Epithelial cell of proximal tubule (primary cell): ENCODE data around the gene FOXC2. TPM values are rescaled to one million over a fixed set of nuclear protein-coding genes. Genes with fewer than 3 reads are reported as not detected.
A peak's percentile ranks its signal among the peaks of the same experiment; 100 is the strongest.

Experiments
- DNase-seq: peaks from one replicate; pipeline ENCODE4 v3.0.0-alpha.2; 2011; ENCODE audit warnings: low read depth
- H3K4me3 ChIP-seq: 2 replicates; pipeline ENCODE4 v1.5.1; 2011; ENCODE audit warnings: low read depth, mild to moderate bottlenecking, low read length
- total RNA-seq: library from RNA; depleted of rRNA; stranded (reverse); fragments of >200 nt; gene quantifications from 2 replicates; pipeline ENCODE4 v1.2.3, GENCODE V29; 2015
- TF ChIP-seq, protein P1 (sequence below): conservative IDR thresholded peaks from 2 replicates; pipeline ENCODE4 v1.5.1; 2012; ENCODE audit warnings: low read depth, mild to moderate bottlenecking, low read length

The FOXC2 gene
- 26.5 and 30.1 TPM in 2 replicates for total RNA-seq

DNA sequence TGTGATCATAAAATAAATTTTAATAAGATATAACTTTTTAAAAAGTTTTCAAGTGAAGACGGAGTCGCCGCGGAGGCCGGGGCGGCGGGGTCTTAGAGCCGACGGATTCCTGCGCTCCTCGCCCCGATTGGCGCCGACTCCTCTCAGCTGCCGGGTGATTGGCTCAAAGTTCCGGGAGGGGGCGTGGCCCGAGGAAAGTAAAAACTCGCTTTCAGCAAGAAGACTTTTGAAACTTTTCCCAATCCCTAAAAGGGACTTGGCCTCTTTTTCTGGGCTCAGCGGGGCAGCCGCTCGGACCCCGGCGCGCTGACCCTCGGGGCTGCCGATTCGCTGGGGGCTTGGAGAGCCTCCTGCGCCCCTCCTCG, at the start of gene FOXC2:
FOXC2 (plus strand) TSS at position 229 of the 365 bp plus-strand sequence. CDS start 507 bp downstream, outside the sequence.
- TF ChIP-seq, protein P1, sequence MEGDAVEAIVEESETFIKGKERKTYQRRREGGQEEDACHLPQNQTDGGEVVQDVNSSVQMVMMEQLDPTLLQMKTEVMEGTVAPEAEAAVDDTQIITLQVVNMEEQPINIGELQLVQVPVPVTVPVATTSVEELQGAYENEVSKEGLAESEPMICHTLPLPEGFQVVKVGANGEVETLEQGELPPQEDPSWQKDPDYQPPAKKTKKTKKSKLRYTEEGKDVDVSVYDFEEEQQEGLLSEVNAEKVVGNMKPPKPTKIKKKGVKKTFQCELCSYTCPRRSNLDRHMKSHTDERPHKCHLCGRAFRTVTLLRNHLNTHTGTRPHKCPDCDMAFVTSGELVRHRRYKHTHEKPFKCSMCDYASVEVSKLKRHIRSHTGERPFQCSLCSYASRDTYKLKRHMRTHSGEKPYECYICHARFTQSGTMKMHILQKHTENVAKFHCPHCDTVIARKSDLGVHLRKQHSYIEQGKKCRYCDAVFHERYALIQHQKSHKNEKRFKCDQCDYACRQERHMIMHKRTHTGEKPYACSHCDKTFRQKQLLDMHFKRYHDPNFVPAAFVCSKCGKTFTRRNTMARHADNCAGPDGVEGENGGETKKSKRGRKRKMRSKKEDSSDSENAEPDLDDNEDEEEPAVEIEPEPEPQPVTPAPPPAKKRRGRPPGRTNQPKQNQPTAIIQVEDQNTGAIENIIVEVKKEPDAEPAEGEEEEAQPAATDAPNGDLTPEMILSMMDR: no peak

DNA sequence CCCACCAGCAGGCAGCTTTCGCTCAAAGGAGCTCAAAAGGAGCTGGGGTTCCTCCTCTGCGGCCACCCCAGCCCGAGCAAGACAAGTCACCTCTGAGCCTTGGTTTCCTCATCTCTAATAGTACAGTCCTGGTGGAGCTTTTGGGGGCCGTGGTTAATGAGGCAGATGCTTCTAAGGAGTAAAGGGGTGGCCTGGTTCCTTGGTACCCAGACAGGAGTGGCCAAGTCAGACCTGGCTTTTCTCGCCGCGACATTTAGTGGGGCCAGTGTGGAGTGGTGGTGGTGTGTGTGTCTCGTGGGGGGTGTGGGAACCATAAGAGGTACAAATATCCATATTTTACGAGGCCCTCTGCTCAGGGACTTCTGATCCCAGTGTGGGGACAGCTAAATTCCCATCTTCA, 49.6 kb upstream of the FOXC2 start:
- no peak overlapping the region for H3K4me3 ChIP-seq
- TF ChIP-seq, protein P1: no peak
- DNase-seq: no peak

More for the DNA sequence above, at the start of gene FOXC2:
- DNase-seq: no peak
- H3K4me3 ChIP-seq: peak within 1 kb of the TSS; percentile 53

DNA sequence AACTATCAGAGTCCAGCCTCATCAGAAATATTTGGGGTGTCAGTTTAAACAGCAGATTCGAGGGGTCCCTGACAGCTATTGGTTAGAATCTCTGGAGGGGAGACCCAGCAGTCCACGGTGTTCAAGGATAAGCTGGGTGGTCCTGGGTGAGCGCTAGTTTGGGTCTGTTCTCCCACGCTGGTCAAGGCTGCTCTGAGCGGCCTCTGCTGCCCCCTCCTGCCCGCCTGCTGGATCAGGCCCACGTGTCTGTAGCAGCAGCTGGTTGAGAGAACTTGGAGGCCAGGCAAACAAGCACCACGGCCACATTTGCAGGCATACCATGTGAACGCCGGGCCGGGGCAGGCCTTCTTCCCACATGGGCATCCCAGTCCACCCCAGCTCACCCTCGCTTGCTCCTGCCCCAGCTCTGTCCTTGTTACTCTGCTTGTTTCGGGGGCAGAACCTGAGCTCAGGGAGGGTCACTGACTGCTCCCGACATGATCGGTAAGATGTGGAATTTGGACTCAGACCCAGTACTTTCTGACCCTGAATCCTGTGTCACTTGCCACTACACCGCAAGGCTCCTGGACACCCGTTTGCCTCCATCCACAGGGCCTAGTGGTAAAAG, 48.9 kb upstream of the FOXC2 start:
- TF ChIP-seq, protein P1: peak; percentile 76
- DNase-seq: no peak
- no peak overlapping the region for H3K4me3 ChIP-seq

DNA sequence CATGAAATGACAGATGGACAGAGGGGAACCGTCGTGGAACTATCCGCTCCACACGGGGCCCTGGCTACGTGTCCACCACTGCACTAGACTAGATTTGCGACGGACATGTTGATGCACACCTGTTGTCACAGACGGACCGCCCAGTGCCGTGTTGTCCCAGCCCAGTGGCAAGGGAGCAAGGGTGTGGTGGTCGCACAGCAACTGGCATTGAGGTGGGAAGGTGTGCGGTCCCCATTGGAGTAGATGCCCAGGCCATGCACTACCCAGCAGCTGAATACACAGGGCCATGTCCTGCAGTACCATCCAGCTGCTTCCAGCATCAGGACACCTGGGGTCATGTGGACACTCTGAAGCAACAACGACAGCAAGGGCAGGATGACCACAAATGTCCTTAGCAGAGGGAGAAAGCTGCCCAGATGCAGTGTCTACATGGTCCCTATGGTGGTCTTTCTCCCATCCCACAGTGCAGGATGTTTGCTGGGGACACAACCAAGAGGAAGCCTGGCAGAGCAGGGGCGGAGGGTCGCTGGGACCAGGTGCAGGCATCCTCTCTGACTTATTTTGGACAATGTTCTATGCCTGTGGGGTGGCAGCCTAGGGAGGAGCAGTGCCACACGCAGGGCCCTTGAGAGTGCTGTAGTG, 47.5 kb upstream of the FOXC2 start:
- no peak overlapping the region for H3K4me3 ChIP-seq
- TF ChIP-seq, protein P1: no peak
- no peak for DNase-seq

DNA sequence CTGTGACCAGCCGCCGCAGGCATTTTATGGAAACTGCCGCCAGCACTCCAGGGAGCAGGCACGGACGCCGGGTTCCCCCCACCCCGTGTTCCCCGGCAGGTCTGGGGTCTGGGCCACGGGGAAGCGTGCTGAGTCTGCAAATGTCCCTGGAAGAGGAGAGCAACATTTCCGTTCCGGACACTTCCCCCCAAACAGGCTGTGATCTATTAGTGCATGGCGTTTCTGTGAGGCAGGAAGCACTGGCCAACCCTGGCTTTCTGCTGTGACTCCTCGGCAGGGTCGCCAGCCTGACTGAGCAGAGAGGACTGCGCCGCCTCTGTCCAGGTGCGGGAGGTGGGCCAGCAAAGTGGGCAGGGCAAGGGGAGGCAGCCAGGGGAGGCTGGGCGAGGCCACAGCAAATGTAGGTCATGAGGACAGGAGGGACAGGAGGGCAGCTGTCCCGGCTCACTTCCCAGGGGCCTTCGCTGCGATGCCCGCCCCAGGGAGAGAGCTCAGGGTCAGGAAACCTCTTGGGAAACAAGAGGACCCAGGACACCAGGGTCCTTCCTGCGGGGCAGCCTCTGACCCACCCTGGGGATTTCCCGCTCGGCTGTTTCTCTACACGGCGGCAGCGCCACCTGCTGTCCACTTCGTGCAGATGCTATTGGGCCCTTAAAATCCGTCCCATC, 46.8 kb upstream of the FOXC2 start:
- DNase-seq: no peak
- TF ChIP-seq, protein P1: peak; percentile 92
- H3K4me3 ChIP-seq: no peak overlapping the region

DNA sequence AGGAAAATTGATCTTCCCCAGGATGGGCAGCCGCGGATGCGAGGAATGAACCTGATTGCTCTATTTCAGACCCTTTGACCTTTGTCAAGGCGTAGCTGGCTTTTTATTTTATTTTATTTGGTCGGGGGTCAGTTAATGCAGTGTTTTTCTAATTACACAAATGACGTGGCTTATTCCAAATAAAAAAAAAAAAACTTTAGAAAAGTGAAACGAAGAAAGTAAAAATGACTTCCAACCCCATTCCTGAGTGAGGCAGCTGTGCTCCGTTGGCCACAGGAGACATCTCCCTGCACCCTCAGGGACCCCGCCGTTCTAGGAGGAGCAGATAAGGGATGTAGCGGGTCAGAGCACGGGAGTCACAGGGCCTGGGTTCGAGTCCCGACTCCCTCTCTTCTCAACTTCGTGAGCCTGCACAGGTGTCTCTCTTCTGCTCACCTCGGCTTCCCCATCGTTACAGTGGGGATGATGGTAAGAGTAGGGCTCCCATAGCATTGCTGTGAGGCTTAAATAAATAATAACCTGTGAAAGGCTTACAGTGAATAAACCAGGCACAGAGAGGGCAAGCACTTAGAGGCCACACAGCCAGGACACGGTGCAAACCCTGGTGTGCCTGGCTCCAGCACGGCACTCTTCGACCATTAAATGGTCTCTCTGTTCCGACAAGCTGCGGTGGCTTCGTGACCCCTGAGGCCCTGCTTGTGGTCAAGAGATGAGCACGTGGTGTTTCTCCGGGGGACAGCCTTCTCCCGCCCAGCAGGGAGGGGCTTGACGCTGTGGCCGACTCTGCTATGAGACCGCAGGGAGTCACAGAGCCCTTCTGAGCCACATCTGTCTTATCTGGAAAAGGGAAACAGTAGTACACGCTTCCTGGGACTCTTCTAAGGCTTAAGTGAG, 46.1 kb upstream of the FOXC2 start:
- no peak overlapping the region for H3K4me3 ChIP-seq
- no peak for DNase-seq
- TF ChIP-seq, protein P1: no peak
